ENCODE data around the gene ANAPC5.
"Not testable (repeated sequence)": the region's sequence is repeated elsewhere in the genome, so short reads cannot be mapped to it uniquely, and the experiment has no call there.

The ANAPC5 gene

DNA sequence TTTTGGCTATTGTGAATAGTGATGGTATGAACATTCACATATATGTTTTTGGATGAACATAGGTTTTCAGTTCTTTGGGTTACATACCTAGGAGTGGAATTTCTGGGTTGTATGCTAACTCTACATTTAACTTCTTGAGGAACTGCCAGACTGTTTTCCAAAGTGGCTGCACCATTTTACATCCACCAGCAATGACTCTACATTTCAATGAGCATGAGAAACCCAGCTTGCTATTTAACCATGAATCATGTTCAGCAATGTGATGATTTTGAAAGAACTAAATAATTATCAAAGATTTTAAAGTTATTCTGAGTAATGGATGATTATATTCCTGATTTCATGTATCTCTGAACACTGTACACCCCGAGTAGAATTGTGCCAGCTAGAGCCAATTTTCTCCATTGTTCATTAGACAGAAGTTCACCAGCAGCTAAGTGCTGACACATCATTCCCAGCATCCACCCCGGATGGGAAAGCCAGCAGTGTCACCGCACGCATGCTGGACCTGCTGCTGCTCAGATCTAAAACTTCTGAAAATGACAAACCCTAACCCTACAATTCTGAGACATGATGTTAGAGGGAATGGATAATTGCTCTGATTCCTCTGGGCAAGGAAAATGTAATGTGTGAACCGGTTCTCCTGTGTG, 13.3 kb upstream of the ANAPC5 start:
- DNase-seq (ENCODE audit: low read depth) = no peak

DNA sequence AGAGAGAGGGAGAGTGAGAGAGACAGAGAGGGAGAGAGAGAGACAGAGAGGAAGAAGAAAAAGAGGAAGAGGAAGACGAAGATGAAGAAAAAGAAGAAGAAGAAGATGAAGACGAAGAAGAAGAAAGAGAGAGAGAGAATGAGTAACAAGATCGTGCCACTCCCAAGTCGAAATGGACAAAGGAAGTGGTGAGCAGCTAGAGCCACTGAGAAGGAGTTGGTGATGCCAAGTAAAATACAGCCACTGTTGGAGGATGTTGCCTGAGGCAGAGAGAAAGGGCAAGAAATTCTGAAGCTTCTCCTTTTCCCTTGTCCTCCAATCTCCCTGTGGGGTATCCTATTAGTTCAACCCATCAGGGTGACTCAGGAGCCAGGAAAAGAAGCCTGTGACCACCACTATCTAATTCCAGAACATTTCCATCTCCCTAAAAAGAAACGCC, 12.5 kb upstream of the ANAPC5 start:
- DNase-seq (ENCODE audit: low read depth) = no peak

GRCh38 chr12:121358073-121358472, 5.9 kb upstream of the ANAPC5 start:
- no peak for DNase-seq (ENCODE audit: low read depth)

DNA sequence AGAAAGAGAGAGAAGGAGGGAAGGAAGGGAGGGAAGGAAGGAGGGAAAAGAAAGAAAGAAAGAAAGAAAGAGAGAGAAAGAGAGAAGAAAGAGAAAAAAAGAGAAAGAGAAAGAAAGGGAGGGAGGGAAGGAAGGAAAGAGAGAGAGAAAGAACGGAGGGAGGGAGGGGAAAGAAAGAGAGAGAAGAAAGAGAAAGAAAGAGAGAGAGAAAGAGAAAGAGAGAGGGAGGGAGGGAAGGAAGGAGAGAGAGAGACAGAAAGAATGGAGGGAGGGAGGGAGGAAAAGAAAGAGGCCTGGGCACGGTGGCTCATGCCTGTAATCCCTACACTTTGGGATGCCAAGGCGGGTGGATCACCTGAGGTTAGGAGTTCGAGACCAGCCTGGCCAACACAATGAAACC, 5.1 kb upstream of the ANAPC5 start:
- no peak for DNase-seq (ENCODE audit: low read depth)

DNA sequence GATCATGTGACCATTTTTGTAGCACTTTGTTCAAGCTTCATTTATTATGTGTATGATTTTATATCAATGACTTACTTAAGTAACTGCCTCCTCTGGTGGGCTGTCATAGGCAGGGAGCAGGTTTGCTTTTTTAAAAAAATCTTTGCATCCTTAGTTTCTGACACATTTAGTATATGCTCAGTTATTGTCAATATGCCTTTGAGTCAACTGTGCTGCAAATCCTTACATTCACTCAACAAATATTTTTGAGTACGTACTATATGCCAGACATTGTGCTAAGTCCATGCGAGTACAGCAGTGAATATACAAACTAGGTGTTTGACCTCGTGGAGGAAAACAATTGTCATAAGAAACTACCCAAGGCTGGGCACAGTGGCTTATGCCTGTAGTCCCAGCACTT, 4.4 kb upstream of the ANAPC5 start:
- DNase-seq (ENCODE audit: low read depth) = no peak

GRCh38 chr12:121355818-121356217, 3.6 kb upstream of the ANAPC5 start:
- DNase-seq (ENCODE audit: low read depth) = no peak

DNA sequence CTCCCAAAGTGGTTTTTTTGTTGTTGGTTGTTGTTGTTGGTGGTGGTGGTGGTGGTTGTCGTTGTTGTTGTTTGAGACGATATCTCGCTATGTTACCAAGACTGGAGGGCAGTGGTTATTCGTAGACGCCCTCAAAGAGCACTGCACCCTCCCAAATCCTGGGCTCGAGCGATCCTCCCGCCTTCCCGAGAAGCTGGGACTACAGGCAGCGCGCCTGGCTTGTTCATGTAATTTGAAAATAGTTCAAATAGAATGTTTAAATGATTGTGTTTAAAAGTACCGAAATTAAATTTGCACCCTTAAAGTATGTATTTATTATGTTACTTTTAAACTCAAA, 439 bp upstream of the ANAPC5 start:
- DNase-seq (ENCODE audit: low read depth) = no peak

DNA sequence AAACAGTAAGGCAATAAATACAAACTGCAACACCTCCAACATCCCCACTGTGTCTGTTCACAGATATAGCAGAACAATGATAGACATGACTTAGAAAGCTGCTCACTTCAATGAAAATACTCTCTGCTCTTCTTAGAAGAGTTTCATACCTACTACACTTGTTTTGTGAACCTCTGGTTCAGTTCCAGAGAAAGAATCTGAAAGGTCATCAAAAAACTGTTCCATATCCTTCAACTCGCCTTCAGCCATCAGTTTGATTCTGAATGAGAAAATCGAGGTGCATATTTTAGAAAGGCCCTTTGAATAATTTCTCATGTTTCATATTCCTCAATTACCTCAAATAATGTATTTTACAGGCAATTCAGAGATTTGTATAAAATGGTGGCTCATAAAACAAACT, 5.5 kb downstream of the ANAPC5 start:
- DNase-seq (ENCODE audit: low read depth) = no peak

- no peak for DNase-seq (ENCODE audit: low read depth)
Observed at GRCh38 chr12:121345151-121345815, 6.9 kb downstream of the ANAPC5 start.

DNA sequence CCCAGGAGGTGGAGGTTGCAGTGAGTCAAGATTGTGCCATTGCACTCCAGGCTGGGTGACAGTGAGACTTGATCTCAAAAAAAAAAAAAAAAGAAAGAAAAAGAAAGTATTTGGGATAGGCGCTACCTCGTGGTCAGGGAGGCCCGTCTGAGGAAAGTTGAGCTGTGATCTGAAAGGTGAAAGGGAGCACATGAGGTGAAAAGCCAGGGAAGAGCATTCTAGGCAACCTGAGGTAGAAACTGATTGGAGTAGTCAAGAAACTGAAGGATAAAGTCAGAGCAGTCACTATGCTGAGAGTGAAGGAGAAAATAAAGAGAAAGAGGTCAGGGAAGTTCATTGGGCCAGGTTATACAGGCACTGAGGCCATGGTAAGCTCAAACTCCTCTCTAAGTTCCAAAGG, 7.7 kb downstream of the ANAPC5 start:
- DNase-seq (ENCODE audit: low read depth) = no peak

- no peak for DNase-seq (ENCODE audit: low read depth)
Observed at GRCh38 chr12:121337416-121337815, 14.8 kb downstream of the ANAPC5 start.

- DNase-seq (ENCODE audit: low read depth) = no peak
Observed at GRCh38 chr12:121334513-121335343, 17.5 kb downstream of the ANAPC5 start.

DNA sequence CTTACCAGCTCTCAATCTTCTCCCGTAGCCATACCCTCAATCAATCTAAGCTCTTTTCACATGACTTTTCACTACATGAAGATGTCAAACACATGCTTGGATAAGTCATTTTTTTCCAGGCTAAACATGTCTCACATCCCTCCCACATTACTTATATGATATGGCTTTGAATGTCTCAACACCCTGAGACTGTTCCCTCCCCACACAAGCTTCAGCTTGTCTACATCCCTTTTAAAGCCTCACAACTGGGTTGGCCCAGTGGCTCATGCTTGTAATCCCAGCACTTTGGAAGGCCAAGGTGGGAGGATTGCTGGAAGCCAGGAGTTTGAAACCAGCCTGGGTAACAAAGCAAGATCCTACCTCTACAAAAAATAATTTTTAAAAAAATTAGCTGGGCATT, 18.5 kb downstream of the ANAPC5 start:
- no peak for DNase-seq (ENCODE audit: low read depth)

GRCh38 chr12:121331248-121331647, 21.0 kb downstream of the ANAPC5 start:
- no peak for DNase-seq (ENCODE audit: low read depth)

GRCh38 chr12:121330692-121331091, 21.5 kb downstream of the ANAPC5 start:
- DNase-seq (ENCODE audit: low read depth) = no peak

- DNase-seq (ENCODE audit: low read depth) = no peak
Observed at GRCh38 chr12:121330195-121330594, 22.0 kb downstream of the ANAPC5 start.

GRCh38 chr12:121328620-121329019, 23.6 kb downstream of the ANAPC5 start:
- no peak for DNase-seq (ENCODE audit: low read depth)

- no peak for DNase-seq (ENCODE audit: low read depth)
Observed at GRCh38 chr12:121326996-121327674, 25.1 kb downstream of the ANAPC5 start.

- DNase-seq (ENCODE audit: low read depth) = no peak
Observed at GRCh38 chr12:121325922-121326396, 26.3 kb downstream of the ANAPC5 start.

DNA sequence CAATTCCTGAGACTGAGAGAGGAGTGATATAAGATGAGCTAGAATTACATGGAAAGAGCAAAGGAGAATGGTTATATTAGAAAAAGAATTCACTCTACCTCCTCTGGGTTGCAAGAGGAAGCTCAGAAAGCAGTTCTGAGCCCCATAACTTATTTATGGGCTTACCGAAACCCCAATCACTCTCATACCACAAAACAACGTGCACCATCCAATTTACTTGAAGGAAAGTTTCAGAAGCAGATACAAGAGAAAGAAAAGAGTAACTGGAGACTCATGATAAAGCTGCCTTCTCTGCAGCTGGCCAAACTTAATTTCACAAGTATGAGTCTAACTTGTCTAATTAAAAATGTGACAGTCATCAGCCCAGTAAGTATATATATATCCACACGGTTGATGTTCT, 28.3 kb downstream of the ANAPC5 start:
- DNase-seq (ENCODE audit: low read depth) = no peak

DNA sequence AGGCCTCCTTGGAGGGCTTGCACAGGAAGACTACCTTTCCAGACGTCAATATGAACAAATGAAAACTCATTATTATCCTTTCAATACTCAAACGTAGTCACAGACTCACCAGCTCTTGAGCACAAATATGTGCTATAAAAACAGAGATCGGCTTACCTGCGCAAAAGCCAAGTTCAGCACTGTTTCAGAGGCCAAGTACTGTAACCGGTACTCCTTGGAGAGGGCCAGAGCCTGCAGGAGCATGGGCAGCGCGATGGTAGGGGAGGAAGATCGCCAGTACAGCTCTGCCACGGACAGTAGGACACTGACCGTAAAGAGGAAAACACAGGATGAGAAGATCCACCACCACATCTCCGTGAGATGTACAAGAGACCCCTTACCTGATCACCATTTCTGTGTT, 34.1 kb downstream of the ANAPC5 start:
- no peak for DNase-seq (ENCODE audit: low read depth)

- no peak for DNase-seq (ENCODE audit: low read depth)
Observed at GRCh38 chr12:121314431-121314830, 37.8 kb downstream of the ANAPC5 start.

DNA sequence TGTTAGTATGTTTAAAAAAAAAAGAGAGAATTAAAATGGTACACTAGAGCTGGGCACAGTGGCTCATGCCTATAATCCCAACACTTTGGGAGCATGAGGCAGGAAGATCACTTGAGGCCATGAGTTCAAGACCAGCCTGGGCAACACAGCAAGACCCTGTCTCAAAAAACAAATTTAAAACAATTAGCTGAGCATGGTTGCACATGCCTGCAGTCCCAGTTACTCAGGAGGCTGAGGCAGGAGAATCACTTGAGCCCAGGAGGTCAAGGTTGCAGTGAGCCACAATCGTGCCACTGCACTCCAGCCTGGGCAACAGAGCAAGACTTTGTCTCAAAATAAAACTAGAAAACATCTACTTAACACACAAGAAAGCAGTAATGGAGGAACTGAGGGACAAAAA, 42.0 kb downstream of the ANAPC5 start:
- DNase-seq (ENCODE audit: low read depth) = not testable (repeated sequence)

Data from stimulated activated CD8-positive, alpha-beta memory T cell treated with anti-CD3 and anti-CD28 coated beads, Interleukin-12 subunit alpha, Interleukin-12 subunit beta, amount 100 ng/mL, for 1 hour (primary cell).